Activated naive CD8-positive, alpha-beta T cell treated with anti-CD3 and anti-CD28 coated beads, Interleukin-2, amount 50 U/mL, for 24 hours (primary cell): ENCODE measurements around the gene TSACC.

Source experiments
- ATAC-seq: fragments of 150-1000 bp; cut with Tn5 transposase; one replicate; pipeline ENCODE4 v1.10.0; 2021
- DNase-seq: peaks from one replicate; pipeline ENCODE4 v3.0.0; 2021
- H3K27ac Mint-ChIP-seq: one replicate; pipeline ENCODE4 v1.8.0; 2021; ENCODE audit warnings: mild to moderate bottlenecking, mixed read lengths
- H3K27me3 Mint-ChIP-seq: one replicate; pipeline ENCODE4 v1.8.0; 2021; ENCODE audit warnings: mixed read lengths
- H3K36me3 Mint-ChIP-seq: one replicate; pipeline ENCODE4 v1.8.0; 2021; ENCODE audit warnings: low read depth, mixed read lengths
- H3K4me1 Mint-ChIP-seq: one replicate; pipeline ENCODE4 v1.8.0; 2021; ENCODE audit warnings: mixed read lengths
- H3K4me3 Mint-ChIP-seq: one replicate; pipeline ENCODE4 v1.8.0; 2021; ENCODE audit warnings: mild to moderate bottlenecking, moderate library complexity, mixed read lengths
- H3K9me3 Mint-ChIP-seq: one replicate; pipeline ENCODE4 v1.8.0; 2021; ENCODE audit warnings: mixed read lengths

Gene TSACC

GRCh38 chr1:156390469-156391365 is 52.4 kb downstream of the TSACC start:
- H3K4me1 Mint-ChIP-seq, result peaks cover under 1% of the 10 kb centered on the region
- DNase-seq, result no peak
- H3K27me3 Mint-ChIP-seq, result peaks cover 39% of the 10 kb centered on the region
- H3K36me3 Mint-ChIP-seq, result no peaks in the 10 kb centered on the region
- no peaks in the 10 kb centered on the region for H3K9me3 Mint-ChIP-seq
- no peak overlapping the region for H3K27ac Mint-ChIP-seq
- ATAC-seq, result no peak
- no peak overlapping the region for H3K4me3 Mint-ChIP-seq

DNA sequence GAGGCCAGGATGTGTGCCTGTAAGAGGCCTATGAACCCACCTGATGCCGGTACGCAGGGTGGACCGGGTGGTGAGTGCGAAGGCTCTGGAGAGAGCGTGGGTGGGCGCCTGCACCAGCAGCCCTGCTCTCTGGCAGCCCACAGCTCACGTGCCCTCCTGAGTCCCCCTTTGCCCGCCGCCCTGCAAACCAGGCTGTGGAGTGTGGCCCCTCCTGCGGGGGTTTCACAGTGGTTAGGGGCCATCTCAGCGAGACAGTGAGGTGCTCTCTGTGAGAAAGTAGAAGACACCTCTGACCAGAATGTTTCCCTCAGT is 53.0 kb downstream of the TSACC start:
- H3K27ac Mint-ChIP-seq, result no peak overlapping the region
- H3K9me3 Mint-ChIP-seq, result no peaks in the 10 kb centered on the region
- H3K36me3 Mint-ChIP-seq, result no peaks in the 10 kb centered on the region
- no peak for DNase-seq
- peaks cover 38% of the 10 kb centered on the region for H3K27me3 Mint-ChIP-seq
- no peak for ATAC-seq
- no peak overlapping the region for H3K4me3 Mint-ChIP-seq
- no peaks in the 10 kb centered on the region for H3K4me1 Mint-ChIP-seq

DNA sequence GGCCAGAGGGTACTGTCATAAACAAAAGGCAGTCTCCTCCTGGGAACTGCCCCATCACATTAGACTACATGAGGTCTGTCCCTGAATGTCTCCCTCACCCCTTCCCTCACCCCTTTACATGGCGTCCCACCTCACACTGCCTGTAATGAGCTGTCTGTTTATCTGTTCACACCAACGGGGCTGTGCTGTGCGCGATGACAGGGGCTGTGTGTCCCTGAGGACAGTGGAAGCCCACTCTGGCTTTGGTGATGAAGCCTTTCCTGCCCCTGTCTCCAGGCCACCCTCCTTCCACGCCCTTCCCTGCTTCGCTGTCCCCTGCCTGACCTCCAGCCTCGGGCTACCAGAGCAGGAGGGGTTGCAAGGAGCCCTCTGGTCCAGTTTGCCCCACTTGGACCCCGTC is 53.4 kb downstream of the TSACC start:
- no peaks in the 10 kb centered on the region for H3K36me3 Mint-ChIP-seq
- no peaks in the 10 kb centered on the region for H3K4me1 Mint-ChIP-seq
- H3K27ac Mint-ChIP-seq, result no peak overlapping the region
- no peaks in the 10 kb centered on the region for H3K9me3 Mint-ChIP-seq
- DNase-seq (no peak), ATAC-seq (no peak)
- no peak overlapping the region for H3K4me3 Mint-ChIP-seq
- peaks cover 36% of the 10 kb centered on the region for H3K27me3 Mint-ChIP-seq

- Mint-ChIP-seq H3K27me3 (peaks cover 29% of the 10 kb centered on the region), H3K27ac (no peak overlapping the region), H3K36me3 (no peaks in the 10 kb centered on the region), H3K9me3 (no peaks in the 10 kb centered on the region), H3K4me3 (no peak overlapping the region), H3K4me1 (no peaks in the 10 kb centered on the region)
- DNase-seq (no peak), ATAC-seq (no peak)
Observed at GRCh38 chr1:156392452-156392853, 54.1 kb downstream of the TSACC start.

DNA sequence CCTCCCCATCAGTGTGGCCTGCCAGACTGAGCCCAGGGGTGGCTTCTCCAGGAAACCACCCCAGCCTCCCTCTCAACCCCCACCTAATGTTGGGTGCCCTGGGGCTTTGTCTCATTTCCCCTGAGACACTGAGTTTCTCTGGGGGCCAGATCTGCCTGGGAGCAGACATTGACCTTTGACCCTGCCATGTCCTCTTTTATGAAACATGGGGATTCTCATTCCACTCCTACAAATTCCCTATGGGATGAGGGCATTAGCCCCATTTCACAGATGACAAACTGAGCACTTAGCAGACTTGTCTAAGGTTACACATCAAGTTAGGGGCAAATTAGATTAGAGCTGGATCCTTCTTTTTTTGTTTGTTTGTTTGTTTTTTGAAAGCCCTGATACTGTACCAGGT is 54.8 kb downstream of the TSACC start:
- Mint-ChIP-seq H3K27ac (no peak overlapping the region), H3K27me3 (peaks cover 23% of the 10 kb centered on the region), H3K4me1 (no peaks in the 10 kb centered on the region), H3K36me3 (no peaks in the 10 kb centered on the region), H3K4me3 (no peak overlapping the region), H3K9me3 (no peaks in the 10 kb centered on the region)
- no peak for DNase-seq
- ATAC-seq, result no peak

DNA sequence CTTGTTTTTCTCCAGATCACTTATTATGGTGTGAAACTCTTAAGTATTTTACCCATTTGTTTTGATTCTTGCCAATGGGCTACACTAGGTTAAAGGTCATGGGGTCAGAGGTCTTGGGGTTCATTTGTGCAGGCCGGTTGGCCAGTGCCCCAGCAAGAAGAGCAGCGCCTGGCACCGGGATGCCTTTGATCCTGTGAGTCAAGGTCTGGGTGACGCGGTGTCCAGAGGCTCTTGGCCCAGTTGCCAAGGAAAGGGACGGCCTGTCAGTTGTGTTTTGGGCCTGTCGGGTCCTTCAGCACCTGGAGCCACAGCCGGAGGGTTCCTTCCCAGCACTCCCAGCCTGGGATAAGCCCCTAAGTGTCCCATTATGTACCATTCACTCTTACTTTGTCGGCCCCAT is 55.8 kb downstream of the TSACC start:
- Mint-ChIP-seq H3K27me3 (peaks cover 18% of the 10 kb centered on the region), H3K36me3 (no peaks in the 10 kb centered on the region), H3K9me3 (no peaks in the 10 kb centered on the region), H3K4me3 (no peak overlapping the region), H3K4me1 (peaks cover 2% of the 10 kb centered on the region), H3K27ac (no peak overlapping the region)
- DNase-seq (no peak), ATAC-seq (no peak)

DNA sequence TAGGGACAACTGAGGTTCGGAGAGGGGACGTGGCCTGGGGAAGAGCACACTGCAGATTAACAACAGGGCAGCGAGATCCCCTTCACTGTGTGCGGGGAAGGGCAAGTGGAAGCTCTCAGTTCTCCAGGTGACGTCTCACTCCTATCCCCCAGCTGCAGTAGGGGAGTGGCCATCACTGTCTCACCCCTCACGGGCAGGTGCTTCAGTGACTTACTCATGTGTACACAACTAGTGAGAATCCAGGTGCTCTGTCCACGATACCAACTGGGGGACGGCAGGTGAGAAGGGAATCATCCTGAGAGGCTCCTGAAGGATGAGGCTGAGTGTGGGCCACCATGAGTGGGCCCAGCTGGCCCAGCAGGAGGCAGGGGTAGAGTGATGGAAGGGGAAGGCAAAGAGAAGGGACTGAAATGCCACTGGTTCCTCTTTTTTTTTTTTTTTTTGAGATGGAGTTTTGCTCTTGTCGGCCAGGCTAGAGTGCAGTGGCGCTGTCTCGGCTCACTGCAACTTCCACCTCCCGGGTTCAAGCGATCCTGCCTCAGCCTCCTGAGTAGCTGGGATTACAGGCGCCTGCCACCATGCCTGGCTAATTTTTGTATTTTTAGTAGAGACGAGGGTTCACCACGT is 56.6 kb downstream of the TSACC start:
- DNase-seq (no peak), ATAC-seq (no peak)
- Mint-ChIP-seq H3K27ac (no peak overlapping the region), H3K9me3 (no peaks in the 10 kb centered on the region), H3K27me3 (peaks cover 10% of the 10 kb centered on the region), H3K36me3 (no peaks in the 10 kb centered on the region), H3K4me3 (no peak overlapping the region), H3K4me1 (peaks cover 2% of the 10 kb centered on the region)
